Stimulated activated CD8-positive, alpha-beta memory T cell treated with anti-CD3 and anti-CD28 coated beads, Interleukin-2, amount 100 ng/mL, for 48 hours (primary cell): ENCODE results near the gene MCEMP1.
A peak's percentile ranks its signal among the peaks of the same experiment; 100 is the strongest.

Experiments
- DNase-seq, 2 donors: peaks; one replicate each; pipeline ENCODE4 v3.0.0-alpha.2; 2020; ENCODE audit warnings: low read depth in 2 of 2

MCEMP1 gene

DNA sequence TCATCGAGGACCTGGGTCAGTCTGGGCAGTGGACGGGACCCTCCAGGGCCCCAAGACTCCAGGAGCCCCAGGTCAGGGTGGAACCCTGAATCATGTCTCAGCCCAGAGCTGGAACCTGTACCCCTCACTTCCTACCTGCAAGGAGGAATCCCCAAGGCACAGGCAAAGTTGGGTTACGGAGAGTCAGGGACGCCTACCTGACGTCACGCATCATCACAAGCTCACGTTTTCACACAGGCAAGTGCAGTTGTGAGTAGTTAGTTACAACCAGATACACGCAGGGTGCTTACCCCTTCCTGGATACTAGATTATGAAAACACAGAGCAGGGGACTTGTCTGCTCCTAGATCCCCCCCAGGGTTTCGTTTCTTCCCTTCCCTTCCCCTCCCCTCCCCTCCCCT is 6.1 kb upstream of the MCEMP1 start:
- no peak for DNase-seq

DNA sequence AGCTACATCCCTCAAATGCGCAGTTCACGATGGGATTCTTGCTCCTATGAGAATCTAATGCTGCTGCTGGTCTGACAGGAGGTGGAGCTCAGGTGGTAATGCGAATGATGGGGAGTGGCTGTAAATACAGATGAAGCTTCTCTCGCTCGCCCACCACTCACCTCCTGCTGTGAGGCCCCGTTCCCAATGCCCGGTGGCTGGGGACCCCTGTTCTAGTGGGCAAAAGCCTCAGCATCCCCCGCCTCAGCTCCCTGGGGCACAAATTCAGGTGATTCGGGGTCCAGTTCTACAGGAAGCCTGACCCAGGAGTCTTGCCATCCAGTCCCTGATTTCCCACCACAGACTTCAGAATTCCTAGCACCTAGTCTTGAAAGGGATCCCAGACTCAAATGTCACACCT is 4.4 kb upstream of the MCEMP1 start:
- DNase-seq = no peak

DNA sequence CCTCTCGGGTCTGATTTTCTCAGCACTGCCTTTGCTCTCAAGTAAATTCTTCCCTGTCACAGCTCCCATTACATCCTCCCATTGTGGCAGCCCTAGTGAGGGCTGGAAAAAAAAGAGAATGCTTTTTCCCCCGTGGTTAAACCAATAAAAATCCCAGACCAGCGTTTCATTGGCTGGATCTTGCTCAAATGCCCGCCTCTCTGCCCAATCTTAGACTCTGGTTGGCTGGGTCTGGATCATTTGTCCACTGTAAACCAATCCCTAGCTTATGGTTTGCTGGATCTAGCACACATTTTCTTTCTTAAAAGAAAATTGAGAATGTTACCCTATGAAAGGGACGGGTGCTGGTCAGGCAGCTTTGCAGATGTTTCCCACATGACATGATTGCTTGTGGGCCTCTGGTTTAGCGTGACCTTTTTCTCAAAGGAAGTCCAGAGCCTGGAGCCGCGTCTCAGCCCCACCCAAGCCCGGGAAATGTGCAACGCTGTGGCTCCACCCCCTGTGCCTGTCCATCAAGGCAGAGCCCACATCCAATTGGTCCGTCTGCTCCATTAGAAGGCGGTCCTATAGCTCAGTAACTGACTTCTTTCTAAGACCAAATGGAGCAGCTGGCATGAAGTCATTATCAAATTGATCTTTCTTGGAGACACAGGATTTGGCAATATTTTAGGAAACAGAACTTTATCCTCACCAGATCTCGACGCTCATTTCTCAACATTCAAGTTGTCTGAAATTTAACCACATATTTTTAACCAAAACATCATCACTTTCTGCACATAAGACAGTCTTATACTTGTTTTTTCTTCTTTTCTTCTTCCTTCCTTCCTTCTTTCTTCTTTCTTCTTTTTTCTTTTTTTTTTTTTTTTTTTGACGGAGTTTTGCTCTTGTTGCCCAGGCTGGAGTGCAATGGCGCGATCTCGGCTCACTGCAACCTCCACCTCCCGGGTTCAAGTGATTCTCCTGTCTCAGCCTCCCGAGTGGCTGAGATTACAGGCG is 2.6 kb upstream of the MCEMP1 start:
- DNase-seq = no peak

DNA sequence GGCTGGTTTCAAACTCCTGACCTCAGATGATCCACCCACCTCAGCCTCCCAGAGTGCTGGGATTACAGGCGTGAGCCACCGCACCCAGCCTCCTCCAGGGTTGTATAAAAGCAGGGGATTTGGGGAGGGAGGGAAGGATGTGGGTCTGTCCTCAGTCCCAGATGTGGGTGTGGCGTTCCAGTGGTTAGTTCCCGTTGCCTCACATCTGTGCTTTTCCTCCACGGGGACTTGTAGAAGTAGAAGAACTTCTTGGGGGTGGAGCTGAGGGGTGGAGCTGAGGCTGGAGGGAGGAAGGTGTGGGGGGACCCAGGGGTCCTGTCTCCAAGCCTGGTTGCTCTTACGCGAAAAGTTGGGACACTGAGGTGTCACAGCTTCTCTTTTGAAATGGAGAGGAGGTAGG is 514 bp upstream of the MCEMP1 start:
- DNase-seq = no peak

DNA sequence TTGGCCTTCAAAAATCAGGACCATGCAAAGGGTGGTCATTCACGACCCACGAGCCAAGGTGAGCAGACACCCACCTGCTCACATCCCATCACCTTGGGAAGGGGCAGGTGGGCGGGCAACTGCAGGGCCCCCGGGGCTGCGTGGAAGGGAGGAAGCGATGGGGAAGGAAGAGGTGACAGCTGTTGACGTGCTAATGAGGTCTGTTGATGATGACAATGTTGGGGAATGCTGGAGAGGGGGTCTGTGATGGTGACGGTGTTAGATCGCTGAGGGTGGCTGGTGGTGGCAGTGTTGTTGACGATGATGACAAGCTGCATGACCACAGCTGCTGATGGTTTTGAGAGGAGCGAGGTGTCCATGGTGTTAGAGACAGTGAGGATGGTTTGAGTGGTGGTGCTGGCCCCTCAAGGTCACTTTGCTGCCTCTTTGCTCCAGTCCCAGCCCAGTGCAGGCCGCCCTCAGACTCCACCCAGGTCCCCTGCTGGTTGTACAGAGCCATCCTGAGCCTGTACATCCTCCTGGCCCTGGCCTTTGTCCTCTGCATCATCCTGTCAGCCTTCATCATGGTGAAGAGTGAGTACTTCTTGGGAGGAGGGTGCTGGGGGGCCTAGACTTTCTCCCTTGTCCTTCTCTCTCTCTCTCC is 900 bp downstream of the MCEMP1 start:
- no peak for DNase-seq

DNA sequence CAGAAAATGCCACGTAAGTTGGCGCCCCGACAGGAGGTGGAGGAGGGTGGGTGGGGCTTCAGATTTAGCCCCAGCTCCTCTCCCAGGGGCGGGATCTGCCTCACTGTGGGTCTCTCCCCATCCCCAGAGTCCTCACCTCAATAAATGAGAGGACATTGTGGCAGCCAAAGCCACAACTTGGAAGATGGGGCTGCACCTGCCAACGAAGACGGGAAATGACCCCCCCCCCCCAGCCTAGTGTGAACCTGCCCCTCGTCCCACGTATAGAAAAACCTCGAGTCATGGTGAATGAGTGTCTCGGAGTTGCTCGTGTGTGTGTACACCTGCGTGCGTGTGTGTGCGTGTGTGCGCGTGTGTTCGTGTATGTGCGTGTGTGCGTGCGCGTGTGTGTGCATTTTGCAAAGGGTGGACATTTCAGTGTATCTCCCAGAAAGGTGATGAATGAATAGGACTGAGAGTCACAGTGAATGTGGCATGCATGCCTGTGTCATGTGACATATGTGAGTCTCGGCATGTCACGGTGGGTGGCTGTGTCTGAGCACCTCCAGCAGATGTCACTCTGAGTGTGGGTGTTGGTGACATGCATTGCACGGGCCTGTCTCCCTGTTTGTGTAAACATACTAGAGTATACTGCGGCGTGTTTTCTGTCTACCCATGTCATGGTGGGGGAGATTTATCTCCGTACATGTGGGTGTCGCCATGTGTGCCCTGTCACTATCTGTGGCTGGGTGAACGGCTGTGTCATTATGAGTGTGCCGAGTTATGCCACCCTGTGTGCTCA is 2.3 kb downstream of the MCEMP1 start:
- DNase-seq = peak in 1 of 2 donors; percentile 46

DNA sequence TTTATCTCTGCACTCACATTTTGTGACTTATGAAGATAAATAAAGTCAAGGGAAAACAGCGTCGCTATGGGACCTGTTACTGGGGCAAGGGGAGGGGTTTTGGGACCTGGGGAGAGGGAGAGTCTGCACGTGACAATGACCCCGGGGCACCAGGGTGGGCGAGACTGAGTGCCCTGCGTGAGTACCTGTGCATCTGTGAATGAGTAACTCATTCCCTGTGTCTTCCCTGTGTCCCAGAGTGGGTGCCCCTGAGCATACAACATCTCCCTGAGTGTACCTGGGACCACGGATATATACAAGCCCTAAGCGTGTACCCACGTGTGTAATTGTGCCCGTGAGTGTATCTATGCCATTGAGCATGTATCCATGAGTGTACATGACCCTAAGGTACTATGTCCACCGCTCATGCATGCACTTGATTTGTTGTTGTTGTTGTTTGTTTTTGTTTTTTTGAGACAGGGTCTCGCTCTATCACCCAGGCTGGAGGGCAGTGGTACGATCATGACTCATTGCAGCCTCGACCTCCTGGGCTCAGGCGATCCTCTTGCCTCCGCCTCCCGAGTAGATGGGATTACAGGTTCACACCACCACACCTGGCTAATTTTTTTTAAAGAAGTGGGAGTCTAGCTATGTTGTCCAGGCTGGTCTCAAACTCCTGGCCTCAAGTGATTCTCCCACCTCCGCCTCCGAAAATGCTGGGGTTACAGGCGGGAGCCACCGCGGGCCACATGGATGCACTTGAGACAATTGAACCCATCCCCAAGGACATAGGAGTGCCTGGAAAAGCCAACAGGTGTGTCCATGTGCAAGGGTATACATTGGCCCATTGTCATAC is 3.1 kb downstream of the MCEMP1 start:
- DNase-seq = no peak

DNA sequence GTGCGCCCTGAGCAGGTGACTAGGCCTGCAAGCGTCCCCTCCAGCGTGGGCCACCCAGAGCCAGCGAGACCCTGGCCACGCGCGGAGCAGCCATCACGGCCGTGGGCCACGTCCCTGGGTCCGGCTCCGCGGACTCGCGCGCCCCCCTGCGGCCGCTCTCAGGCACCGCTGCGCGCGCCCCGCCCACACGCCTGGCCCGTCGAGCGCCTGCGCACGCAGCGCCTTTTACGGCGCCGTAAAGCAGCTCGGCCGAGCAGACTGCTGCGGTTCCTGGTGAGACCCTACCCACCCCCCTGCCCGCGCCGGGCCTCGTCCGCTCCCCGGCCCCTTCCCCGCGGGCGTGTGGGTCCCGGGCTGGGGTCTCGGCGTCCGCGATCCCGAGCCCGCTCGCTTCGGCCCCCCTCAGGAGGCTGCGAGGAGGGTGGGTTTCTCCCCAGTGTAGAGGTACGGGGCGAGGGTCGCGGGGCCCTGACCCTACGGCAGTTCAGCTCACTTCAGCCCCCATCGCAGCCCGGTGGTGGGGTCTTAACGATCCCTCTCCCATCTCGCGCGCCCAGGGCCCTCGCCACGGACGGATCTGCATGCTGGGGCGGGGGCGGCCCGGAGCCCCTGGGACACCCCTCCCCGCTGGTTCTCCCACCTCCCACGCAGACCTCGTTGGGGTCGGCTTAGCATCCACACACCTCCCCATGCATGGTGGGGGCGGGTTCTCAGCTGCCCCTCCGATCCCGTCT is 3.9 kb downstream of the MCEMP1 start, which contains the start of gene TRAPPC5:
Gene TRAPPC5 (plus strand): TSS at position 228 of the 734 bp plus-strand sequence. CDS start 1,421 bp downstream, outside the sequence.
- DNase-seq = peak; percentile 77 to 82

DNA sequence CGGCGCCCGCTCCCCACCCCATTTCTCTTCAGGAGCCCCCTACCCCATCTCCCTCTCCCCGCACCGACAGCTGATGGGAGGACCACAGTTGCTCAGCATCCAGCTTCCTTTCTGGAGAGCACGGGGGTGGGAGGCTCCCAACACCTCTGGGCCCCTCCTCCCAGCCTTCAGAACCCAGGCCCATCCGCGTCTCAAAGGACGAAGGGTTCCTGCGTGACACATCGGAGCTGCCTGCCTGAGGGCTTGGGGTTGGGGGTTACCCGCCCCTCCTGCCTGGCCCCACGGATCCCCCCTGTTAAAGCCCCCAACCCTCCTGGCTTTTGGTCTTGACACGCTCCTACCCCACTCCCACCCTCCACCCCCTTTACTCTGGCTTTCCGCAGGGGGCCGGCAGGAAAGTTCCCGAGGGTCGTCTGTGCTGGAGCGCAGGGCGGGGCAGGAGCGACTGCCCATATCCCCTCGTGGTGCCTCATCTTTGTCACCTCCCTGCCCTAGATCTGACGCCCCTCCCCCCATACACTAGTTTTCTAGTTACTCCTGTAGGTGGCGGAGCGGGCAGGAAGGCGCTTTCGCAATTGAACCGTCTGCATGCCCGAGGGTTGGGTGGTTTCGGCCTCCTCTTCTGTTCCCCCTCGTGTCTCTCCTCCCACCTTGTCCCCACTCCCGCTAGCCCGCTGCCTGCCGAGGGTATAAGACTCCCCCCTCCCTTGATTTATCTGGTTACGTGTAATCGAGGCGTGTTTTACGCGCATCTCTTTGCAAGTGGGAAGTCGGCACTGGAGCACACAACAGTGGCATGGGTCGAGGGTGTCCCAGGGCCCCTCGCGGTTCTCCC is 4.7 kb downstream of the MCEMP1 start:
- peak; percentile 75 to 78 for DNase-seq

DNA sequence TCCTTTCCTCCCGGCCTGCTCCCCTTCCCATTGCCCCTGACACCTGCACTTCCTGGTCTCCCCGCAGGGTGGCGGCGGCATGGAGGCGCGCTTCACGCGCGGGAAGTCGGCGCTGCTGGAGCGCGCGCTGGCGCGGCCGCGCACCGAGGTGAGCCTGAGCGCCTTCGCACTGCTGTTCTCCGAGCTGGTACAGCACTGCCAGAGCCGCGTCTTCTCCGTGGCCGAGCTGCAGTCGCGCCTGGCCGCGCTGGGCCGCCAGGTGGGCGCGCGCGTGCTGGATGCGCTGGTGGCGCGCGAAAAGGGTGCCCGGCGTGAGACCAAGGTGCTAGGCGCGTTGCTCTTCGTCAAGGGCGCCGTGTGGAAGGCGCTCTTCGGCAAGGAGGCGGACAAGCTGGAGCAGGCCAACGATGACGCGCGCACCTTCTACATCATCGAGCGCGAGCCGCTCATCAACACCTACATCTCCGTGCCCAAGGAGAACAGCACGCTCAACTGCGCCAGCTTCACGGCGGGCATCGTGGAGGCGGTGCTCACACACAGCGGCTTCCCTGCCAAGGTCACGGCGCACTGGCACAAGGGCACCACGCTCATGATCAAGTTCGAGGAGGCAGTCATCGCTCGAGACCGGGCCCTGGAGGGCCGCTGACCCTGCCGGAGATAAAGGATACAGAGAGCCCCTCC is 5.4 kb downstream of the MCEMP1 start:
- DNase-seq = no peak

DNA sequence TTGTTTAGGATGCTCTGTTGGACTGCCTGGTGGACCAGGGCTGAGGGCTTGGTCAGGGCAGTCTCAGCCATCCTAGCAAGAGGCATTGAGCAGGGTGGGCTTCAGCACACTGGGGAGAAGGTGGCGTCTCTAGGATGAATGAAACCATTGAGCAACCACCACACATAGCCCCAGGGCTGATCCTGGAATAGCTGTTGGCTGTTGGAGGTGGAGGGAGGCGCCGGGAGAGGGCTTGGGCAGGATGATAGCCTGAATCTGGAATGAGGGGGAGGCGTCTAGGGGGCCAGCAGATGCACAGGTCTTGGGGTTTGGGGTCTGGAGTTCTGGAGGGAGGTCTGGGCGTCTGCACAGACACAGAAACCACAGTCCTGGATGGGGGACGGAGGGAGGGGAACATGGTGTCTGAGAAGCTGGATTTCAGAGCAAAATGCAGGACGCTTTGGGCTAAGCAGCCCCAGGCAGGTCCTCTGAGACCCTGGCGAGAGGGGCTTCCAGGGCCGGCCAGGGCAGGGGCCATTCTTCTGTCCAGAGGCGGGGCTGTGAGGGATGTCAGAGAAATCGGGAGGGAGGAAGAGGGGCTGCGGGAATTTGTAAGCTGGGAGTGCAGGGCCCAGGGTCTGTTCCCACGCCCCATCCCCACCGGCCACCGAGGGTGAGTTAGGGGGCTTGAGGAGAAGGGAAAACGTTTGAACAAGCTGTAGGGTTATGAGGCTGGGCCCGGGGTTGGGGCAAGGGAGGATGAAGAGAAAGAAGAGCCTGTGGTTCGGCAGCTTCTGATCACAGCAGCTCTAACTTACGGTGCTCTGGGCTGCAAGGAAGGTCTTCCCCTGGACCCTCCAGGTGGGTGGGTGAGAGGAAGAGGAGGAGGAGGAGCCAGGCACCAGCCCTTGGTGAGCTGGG is 8.9 kb downstream of the MCEMP1 start:
- DNase-seq = no peak

DNA sequence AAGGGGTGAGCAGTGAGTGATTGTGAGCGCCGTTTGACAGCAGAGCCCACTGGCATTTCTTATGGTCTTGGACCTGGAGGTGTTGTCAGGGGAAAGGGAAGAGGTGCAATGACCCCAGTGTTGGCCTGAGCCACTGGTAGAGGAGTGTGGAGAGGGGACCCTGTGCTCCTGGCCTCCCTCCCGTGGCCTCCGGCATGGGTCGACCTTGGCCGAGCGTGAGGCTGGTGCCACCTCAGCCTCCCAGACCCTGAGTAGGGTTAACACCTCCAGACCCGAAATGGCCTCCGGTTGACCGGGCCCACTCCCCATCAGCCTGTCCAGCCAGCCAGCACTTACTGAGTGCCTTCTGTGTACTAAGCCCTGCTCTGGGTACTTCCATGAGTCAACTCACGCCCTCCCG is 10.3 kb downstream of the MCEMP1 start:
- no peak for DNase-seq

DNA sequence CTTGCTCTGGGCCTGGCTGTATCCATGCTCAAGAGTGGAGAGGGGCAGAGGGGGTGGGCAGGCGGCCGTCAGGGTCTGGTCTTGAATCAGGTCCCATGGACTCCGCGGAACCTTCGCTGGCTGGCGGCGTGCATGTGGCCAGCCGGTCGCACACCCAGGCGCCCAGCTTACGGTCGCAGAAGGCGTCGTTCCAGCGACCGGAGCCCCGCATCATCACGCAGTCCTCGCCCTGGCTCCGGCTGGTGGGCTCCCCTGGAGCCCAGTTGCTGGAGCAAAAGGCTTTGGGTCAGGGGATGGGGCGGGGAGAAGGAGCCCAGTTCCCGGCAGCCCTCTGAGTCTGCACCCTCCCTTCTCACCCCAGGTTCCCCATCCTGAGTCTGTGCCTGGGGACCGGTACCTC is 12.3 kb downstream of the MCEMP1 start:
- no peak for DNase-seq

DNA sequence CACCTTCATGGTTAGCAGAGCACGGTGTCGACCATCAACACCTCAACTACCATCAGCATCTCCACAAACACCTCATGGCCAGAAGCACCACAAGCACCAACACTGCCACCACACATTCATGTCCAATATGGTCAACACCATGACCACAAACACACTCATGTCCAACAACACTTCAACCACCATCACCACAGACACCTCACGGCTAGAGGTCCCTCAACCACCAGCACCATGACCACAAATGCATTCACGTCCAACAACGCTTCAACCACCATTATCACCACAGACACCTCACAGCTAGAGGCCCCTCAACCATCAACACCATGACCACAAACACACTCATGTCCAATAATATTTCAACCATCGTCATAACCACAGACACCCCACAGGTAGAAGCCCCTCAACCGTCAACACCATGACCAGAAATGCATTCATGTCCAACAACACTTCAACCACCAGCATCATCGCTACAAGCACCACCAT is 13.9 kb downstream of the MCEMP1 start:
- DNase-seq = no peak

DNA sequence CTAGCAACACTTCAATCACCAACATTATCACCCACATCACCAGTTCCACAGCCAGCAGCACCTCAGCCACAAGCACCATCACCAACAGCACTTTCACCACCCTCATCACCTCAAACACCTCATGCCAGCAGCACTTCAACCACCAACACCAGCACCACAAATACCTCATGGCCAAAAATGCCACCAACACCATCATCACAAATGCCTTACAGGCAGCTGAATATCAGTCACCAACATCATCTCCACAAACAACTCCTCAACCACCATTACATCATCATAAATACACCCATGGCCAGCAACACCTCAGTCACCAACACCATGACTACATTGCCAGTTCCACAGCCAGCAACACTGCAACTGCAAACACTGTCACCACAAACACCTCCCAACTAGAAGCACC is 14.6 kb downstream of the MCEMP1 start:
- no peak for DNase-seq

DNA sequence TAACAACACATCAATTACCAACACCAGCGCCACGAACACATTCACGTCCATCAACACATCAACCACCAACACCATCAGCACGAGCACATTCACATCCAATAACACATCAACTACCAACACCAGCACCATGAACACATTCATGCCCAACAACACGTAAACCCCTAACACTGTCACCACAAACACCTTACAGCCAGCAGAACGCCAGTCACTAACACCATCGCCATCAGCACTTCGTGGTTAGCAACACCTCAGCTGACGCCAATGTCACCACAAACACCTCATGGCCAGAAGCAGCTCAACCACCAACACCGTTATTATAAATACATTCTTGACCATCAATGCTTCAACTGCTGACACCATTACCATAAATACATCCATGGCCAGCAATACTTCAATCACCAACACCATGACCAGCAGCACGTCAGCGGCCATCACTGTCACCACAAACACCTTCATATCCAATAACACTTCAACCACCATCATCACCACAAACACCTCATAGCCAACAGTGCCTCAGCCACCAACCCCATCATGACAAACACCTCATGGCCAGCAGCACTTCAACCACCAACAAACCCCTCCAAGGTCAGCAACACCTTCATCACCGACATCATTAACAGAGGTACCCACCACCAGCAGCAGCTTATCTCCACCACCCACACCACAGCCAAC is 15.7 kb downstream of the MCEMP1 start:
- no peak for DNase-seq

DNA sequence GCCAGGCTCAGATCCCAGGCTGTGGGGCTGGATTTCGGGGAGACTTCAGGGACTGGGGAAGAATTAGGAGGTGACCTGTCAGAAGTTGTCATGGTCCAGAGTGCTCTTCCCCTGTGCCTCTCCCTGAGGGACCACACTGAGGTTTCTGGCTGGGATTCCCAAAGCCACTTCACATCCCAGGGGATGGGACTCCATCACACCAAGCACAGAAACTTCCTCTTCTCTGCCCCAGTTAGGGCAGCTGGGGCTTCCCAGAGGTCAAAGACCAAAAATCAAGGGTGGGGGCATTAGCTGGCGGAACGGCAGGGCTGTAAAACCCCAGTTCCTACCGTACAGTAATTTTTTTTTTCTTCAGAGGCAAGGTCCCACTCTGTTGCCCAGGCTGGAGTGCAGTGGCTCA is 17.6 kb downstream of the MCEMP1 start:
- no peak for DNase-seq
